Measurements from ENCODE around the gene DTX3L. TPM values are rescaled to one million over a fixed set of nuclear protein-coding genes. Genes with fewer than 3 reads are reported as not detected.

DTX3L gene
- total and polyA plus RNA-seq, 4 donors: 18.7 to 52.0 (median 30.6) TPM

DNA sequence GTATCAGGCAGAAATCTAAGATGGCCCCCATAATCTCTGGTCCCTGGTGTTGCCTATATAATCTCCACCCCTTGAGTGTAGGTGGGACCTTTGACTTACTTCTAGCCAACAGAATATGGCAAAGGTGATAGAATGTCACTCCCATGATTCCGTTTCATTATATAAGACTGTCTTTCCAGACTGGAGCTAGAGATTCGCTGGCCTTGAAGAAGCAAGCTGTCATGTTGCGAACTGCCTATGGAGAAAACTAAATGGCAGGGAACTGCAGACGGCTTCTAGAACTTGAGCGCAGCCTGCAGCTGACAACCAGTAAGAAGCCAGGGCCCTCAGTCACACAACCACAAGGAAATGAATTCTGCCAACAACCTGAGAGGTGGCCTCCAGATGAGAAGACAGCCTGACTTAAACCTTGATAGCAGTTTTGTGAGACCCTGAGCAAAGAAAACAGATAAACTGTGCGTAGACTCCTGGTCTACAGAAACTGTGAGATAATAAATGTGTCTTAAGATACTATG is 47.2 kb upstream of the DTX3L start:
- no peaks in the 10 kb centered on the region for H3K9me3 ChIP-seq (ENCODE audit: control insufficient read depth in 4 of 4, insufficient read depth in 3 of 4, low read length in 3 of 4)
- ATAC-seq (ENCODE audit: insufficient read depth, low FRiP score): no peak
- H3K4me3 ChIP-seq: no peak overlapping the region
- peaks cover 3 to 15% (median 8%) of the 10 kb centered on the region in 5 donors for H3K4me1 ChIP-seq (ENCODE audit: control insufficient read depth in 5 of 5, insufficient read depth in 5 of 5, low read length in 5 of 5)
- H3K27me3 ChIP-seq (ENCODE audit: control insufficient read depth in 3 of 3, insufficient read depth in 3 of 3, low read length in 2 of 3): no peaks in the 10 kb centered on the region
- 92 to 95% methylated on average over 6 of the region's 6 CpGs for WGBS, 2 donors
- no peak overlapping the region for H3K27ac ChIP-seq (ENCODE audit: low read depth in 1 of 2, low read length in 1 of 2)
- H3K9ac ChIP-seq (ENCODE audit: insufficient read depth in 1 of 2, low read length in 2 of 2): no peak overlapping the region
- DNase-seq: no peak
- H3K36me3 ChIP-seq (ENCODE audit: control insufficient read depth in 4 of 4, insufficient read depth in 4 of 4, low read length in 4 of 4): no peaks in the 10 kb centered on the region
- TF ChIP-seq, protein P1, sequence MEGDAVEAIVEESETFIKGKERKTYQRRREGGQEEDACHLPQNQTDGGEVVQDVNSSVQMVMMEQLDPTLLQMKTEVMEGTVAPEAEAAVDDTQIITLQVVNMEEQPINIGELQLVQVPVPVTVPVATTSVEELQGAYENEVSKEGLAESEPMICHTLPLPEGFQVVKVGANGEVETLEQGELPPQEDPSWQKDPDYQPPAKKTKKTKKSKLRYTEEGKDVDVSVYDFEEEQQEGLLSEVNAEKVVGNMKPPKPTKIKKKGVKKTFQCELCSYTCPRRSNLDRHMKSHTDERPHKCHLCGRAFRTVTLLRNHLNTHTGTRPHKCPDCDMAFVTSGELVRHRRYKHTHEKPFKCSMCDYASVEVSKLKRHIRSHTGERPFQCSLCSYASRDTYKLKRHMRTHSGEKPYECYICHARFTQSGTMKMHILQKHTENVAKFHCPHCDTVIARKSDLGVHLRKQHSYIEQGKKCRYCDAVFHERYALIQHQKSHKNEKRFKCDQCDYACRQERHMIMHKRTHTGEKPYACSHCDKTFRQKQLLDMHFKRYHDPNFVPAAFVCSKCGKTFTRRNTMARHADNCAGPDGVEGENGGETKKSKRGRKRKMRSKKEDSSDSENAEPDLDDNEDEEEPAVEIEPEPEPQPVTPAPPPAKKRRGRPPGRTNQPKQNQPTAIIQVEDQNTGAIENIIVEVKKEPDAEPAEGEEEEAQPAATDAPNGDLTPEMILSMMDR (IDR thresholded peaks at IDR 0.05; ENCODE audit: control extremely low read depth, extremely low read depth): no peak

DNA sequence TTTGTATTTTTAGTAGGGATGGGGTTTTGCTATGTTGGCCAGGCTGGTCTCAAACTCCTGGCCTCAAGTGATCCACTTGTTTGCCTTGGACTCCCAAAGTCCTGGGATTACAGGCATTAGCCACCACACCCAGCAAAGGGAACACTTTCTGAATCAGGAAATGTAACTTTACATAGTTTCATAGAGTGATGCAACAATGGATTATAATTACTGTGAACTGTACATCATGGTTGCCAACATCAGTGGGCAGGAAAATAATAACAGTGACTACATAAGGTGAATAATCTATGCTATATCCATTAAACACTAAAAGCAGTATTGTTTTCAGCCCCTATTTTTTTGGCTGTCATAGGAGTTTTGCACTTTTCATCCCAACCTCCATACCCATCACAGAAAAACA is 44.4 kb upstream of the DTX3L start:
- DNase-seq (no peak), ATAC-seq (ENCODE audit: insufficient read depth, low FRiP score) (no peak)
- Histone ChIP-seq H3K27me3 (ENCODE audit: control insufficient read depth in 3 of 3, insufficient read depth in 3 of 3, low read length in 2 of 3) (no peaks in the 10 kb centered on the region), H3K9ac (ENCODE audit: insufficient read depth in 1 of 2, low read length in 2 of 2) (no peak overlapping the region), H3K9me3 (ENCODE audit: control insufficient read depth in 4 of 4, insufficient read depth in 3 of 4, low read length in 3 of 4) (no peaks in the 10 kb centered on the region), H3K36me3 (ENCODE audit: control insufficient read depth in 4 of 4, insufficient read depth in 4 of 4, low read length in 4 of 4) (no peaks in the 10 kb centered on the region), H3K27ac (ENCODE audit: low read depth in 1 of 2, low read length in 1 of 2) (no peak overlapping the region), H3K4me1 (ENCODE audit: control insufficient read depth in 5 of 5, insufficient read depth in 5 of 5, low read length in 5 of 5) (no peaks in the 10 kb centered on the region), H3K4me3 (no peak overlapping the region)
- TF ChIP-seq, protein P1 (IDR thresholded peaks at IDR 0.05; ENCODE audit: control extremely low read depth, extremely low read depth): no peak

DNA sequence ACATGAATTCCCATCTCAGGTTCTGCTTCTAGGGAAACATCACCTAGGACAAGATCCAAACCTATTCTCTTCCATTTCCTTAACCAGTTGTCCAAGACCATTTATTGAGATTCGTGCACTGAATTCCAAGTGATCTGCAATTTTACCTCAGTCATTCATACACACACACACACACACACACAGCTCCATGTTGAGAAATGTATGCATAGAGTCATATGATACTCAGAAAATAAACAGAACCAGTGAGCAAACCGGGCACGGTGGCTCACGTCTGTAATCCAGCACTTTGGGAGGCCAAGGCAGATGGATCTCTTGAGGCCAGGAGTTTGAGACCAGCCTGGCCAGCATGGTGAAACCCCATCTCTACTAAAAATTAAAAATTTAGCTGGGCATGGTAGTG is 43.3 kb upstream of the DTX3L start:
- no peak overlapping the region for H3K4me3 ChIP-seq
- TF ChIP-seq, protein P1 (IDR thresholded peaks at IDR 0.05; ENCODE audit: control extremely low read depth, extremely low read depth): no peak
- DNase-seq (no peak), ATAC-seq (ENCODE audit: insufficient read depth, low FRiP score) (no peak)
- no peaks in the 10 kb centered on the region for H3K36me3 ChIP-seq (ENCODE audit: control insufficient read depth in 4 of 4, insufficient read depth in 4 of 4, low read length in 4 of 4)
- no peak overlapping the region for H3K9ac ChIP-seq (ENCODE audit: insufficient read depth in 1 of 2, low read length in 2 of 2)
- no peaks in the 10 kb centered on the region for H3K4me1 ChIP-seq (ENCODE audit: control insufficient read depth in 5 of 5, insufficient read depth in 5 of 5, low read length in 5 of 5)
- no peak overlapping the region for H3K27ac ChIP-seq (ENCODE audit: low read depth in 1 of 2, low read length in 1 of 2)
- H3K27me3 ChIP-seq (ENCODE audit: control insufficient read depth in 3 of 3, insufficient read depth in 3 of 3, low read length in 2 of 3): no peaks in the 10 kb centered on the region
- 82 to 90% methylated on average over 4 of the region's 4 CpGs for WGBS, 2 donors
- no peaks in the 10 kb centered on the region for H3K9me3 ChIP-seq (ENCODE audit: control insufficient read depth in 4 of 4, insufficient read depth in 3 of 4, low read length in 3 of 4)

DNA sequence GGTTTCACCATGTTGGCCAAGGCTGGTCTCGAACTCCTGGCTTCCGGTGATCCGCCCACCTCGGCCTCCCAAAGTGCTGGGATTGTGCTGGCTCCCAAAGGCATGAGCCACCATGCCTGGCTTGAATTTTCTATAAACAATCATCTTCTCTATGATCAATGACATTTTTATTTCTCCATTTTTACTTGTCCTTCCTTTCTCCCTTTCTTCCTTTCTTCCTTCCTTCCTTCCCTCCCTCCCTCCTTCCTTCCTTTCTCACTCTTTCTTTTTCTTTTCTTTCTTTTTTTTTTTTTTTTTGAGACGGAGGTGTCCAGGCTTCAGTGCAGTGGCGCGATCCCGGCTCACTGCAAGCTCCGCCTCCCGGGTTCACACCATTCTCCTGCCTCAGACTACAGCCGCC is 40.8 kb upstream of the DTX3L start:
- no peaks in the 10 kb centered on the region for H3K27me3 ChIP-seq (ENCODE audit: control insufficient read depth in 3 of 3, insufficient read depth in 3 of 3, low read length in 2 of 3)
- H3K9me3 ChIP-seq (ENCODE audit: control insufficient read depth in 4 of 4, insufficient read depth in 3 of 4, low read length in 3 of 4): no peaks in the 10 kb centered on the region
- H3K36me3 ChIP-seq (ENCODE audit: control insufficient read depth in 4 of 4, insufficient read depth in 4 of 4, low read length in 4 of 4): peaks cover 0 to 6% (median 5%) of the 10 kb centered on the region in 4 donors
- ATAC-seq (ENCODE audit: insufficient read depth, low FRiP score): no peak
- no peak overlapping the region for H3K4me3 ChIP-seq
- H3K4me1 ChIP-seq (ENCODE audit: control insufficient read depth in 5 of 5, insufficient read depth in 5 of 5, low read length in 5 of 5): no peaks in the 10 kb centered on the region
- H3K9ac ChIP-seq (ENCODE audit: insufficient read depth in 1 of 2, low read length in 2 of 2): no peak overlapping the region
- 94 to 95% methylated on average over 11 of the region's 11 CpGs for WGBS, 2 donors
- no peak for DNase-seq
- TF ChIP-seq, protein P1 (IDR thresholded peaks at IDR 0.05; ENCODE audit: control extremely low read depth, extremely low read depth): no peak
- no peak overlapping the region for H3K27ac ChIP-seq (ENCODE audit: low read depth in 1 of 2, low read length in 1 of 2)

Measured in lung (tissue), 12 donors.